Body of pancreas (tissue), 4 donors: ENCODE results near the gene CACNA1C. TPM values are rescaled to one million over a fixed set of nuclear protein-coding genes. Genes with fewer than 3 reads are reported as not detected.

Source experiments
- ATAC-seq: fragments of 150-250 bp; one replicate; pipeline ENCODE4 v1.9.1; 2016
- DNase-seq, 4 donors: peaks; one replicate each; pipeline ENCODE4 v3.0.0-alpha.2; 2019
- H3K27ac ChIP-seq, 4 donors: fragments of 200-600 bp; sonication (generic); 1 replicate in 3 of 4; 2 replicates in 1 of 4; pipeline versions ENCODE4 v1.5.1 to v1.6.1; 2016 to 2019; ENCODE audit warnings: mild to moderate bottlenecking in 1 of 4, mixed read lengths in 1 of 4, moderate library complexity in 1 of 4
- H3K27me3 ChIP-seq, 2 donors: fragments of 200-600 bp; sonication (generic); one replicate each; pipeline ENCODE4 v1.6.0; 2016; ENCODE audit warnings: mild to moderate bottlenecking in 1 of 2
- H3K36me3 ChIP-seq, 2 donors: fragments of 200-600 bp; sonication (generic); replicated peaks in 1 of 2; 2 replicates each; pipeline ENCODE4 v1.5.1; 2016; ENCODE audit warnings: low read depth in 2 of 2; ENCODE audit not compliant: insufficient read depth in 1 of 2
- H3K4me1 ChIP-seq: fragments of 200-600 bp; sonication (generic); one replicate; pipeline ENCODE4 v1.6.0; 2016
- H3K4me3 ChIP-seq, 2 donors: fragments of 200-600 bp; sonication (generic); 1 replicate in 1 of 2; 2 replicates in 1 of 2; pipeline ENCODE4 v1.5.1; 2016 to 2019
- H3K9me3 ChIP-seq, 3 donors: fragments of 200-600 bp; sonication (generic); 1 replicate in 2 of 3; 2 replicates in 1 of 3; pipeline ENCODE4 v1.5.1; 2016
- CTCF ChIP-seq, 7 experiments: fragments of 450-650 bp in 4 of 7; fragments of 200-600 bp in 3 of 7; sonication (generic) in 3 of 7; IDR thresholded peaks; one replicate each; pipeline ENCODE4 v1.5.1; 2016 to 2019; ENCODE audit warnings: antibody characterized with exemption in 7 of 7
- POLR2A ChIP-seq, 3 donors: fragments of 450-650 bp; IDR thresholded peaks; one replicate each; pipeline ENCODE4 v1.6.1; 2016; ENCODE audit warnings: antibody characterized with exemption in 3 of 3, mild to moderate bottlenecking in 2 of 3
- WGBS, 2 donors: methylation state at CpG; one replicate each; pipeline ENCODE4 v1.1.5; 2017; 5-methylcytosine and 5-hydroxymethylcytosine counted together
- intact Hi-C: fragments of 100-400 bp; cut with DNase I; formaldehyde crosslinking; loops from one replicate; pipeline ENCODE4 v1.15.1; 2023
- total RNA-seq, 2 donors: library from RNA; depleted of rRNA; stranded (reverse); fragments of >200 nt; gene quantifications; one replicate each; pipeline ENCODE4 v1.1.0, GENCODE V29; 2016

CACNA1C gene
- total RNA-seq, 2 donors from 2014 or later = 2.3 to 4.4 TPM

- H3K27me3 ChIP-seq = no peaks in the 10 kb centered on the region
- no peaks in the 10 kb centered on the region for H3K4me1 ChIP-seq
- 81% methylated on average over 4 of the region's 4 CpGs for WGBS, 2 donors
- no peak overlapping the region for H3K4me3 ChIP-seq
- no peaks in the 10 kb centered on the region for H3K9me3 ChIP-seq
- no peak for TF ChIP-seq POLR2A (IDR thresholded peaks at IDR 0.05)
- no peak for TF ChIP-seq CTCF (IDR thresholded peaks at IDR 0.05)
- intact Hi-C loops = no loop called here
- H3K36me3 ChIP-seq = no peaks in the 10 kb centered on the region
- DNase-seq = no peak
- H3K27ac ChIP-seq = peak overlapping the region in 1 of 4 donors; percentile 43
- no peak for ATAC-seq
Observed at GRCh38 chr12:2014231-2014630, 38.6 kb upstream of the CACNA1C start.

DNA sequence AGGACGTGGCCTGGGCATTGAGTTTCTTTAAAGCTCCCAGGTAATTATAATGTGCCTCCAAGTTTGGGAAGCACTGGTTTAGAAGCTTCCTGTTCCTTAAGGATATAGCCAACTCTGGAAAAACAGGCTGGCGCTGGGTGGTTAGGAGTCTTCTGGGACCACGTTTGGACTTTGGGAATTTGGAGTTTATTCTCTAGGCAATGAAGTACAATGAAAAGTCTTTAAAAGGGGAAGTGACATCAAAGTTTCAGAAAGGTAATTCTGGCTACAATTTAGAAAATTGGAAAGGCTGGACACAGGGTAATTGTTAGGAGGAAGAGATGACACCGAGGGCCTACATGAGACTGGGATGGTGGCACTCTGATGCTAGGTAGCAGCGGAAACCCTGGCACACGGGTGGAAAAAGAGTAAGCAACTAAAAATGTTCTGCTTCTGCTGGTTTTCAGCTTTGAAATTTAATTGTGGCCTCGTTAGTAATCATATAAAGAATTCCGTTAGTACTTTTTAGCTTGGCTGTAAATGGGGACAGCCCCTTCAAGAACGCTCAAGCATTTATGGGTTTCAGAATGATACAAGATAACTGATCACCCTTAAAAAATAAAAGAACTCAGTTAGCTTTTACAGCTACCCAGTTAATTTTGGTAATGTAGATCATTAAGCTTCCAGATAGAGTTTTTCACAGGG, 35.8 kb upstream of the CACNA1C start:
- 80 to 84% methylated on average over 9 of the region's 9 CpGs for WGBS, 2 donors
- no peaks in the 10 kb centered on the region for H3K36me3 ChIP-seq
- TF ChIP-seq CTCF (IDR thresholded peaks at IDR 0.05) (no peak), POLR2A (IDR thresholded peaks at IDR 0.05) (no peak)
- intact Hi-C loops = no loop called here
- no peak for DNase-seq
- no peaks in the 10 kb centered on the region for H3K4me1 ChIP-seq
- H3K27ac ChIP-seq = no peak overlapping the region
- H3K9me3 ChIP-seq = no peaks in the 10 kb centered on the region
- no peak for ATAC-seq
- no peaks in the 10 kb centered on the region for H3K27me3 ChIP-seq
- H3K4me3 ChIP-seq = no peak overlapping the region

DNA sequence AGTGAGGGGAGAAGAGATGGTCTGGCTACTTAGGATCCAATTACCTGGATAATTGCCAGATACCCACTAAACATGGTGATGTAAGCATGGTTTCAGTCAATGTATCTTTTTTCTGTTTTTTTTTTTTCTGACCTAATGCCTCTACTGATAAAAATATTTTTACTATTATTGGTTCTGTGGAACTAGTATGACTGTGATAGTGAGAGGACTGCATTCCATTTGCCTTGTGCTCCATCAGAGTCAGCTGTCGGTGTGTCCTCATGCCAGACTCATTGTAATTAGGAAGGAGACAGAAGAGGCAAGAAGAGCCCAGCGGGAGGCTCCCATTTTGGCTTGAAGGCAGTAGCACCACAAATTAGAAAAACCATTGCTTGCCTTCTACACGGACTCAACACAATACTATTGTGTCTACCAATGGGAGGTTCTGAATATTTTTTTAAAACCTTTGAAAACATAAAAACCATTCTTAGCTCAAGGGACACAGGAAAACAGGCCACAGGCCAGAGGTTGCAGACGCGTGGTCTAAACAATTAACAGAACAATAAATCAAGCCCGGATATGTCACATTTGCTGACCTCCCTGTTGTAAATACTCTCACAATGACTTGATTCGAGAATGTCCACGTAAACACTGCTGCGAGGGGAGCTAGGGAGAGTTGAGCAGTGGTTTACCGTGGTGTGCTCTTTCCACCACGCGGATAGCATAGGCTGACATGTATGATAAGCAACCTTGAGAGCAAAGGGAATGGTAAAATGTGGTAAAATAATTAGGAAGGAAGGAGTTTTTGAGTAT, 35.0 kb upstream of the CACNA1C start:
- intact Hi-C loops = no loop called here
- Histone ChIP-seq H3K4me3 (no peak overlapping the region), H3K9me3 (no peaks in the 10 kb centered on the region), H3K27me3 (no peaks in the 10 kb centered on the region), H3K27ac (no peak overlapping the region), H3K4me1 (no peaks in the 10 kb centered on the region), H3K36me3 (no peaks in the 10 kb centered on the region)
- ATAC-seq (no peak), DNase-seq (no peak)
- WGBS, 2 donors = 57 to 69% methylated on average over 12 of the region's 12 CpGs
- TF ChIP-seq POLR2A (IDR thresholded peaks at IDR 0.05) (no peak), CTCF (IDR thresholded peaks at IDR 0.05) (no peak)

DNA sequence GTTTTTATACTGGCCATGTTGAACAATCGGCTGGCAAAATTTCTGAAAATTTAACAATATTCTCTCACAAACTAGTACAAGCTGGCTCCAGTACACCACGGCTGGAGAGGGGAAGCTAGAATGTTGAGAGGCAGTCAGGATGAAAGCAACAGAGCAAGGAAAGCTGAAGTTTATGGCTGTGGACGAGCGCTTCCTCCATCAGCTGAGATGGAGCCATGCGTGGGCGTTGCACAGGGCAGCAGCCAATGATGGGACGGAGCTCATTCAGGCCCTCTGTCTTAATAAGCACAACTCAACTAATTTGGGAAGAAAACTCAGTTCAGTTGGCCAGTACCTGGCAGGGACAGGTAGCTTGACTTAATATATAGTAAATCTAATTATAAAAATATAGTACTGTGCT, 34.4 kb upstream of the CACNA1C start:
- Histone ChIP-seq H3K4me1 (no peaks in the 10 kb centered on the region), H3K36me3 (no peaks in the 10 kb centered on the region), H3K27me3 (no peaks in the 10 kb centered on the region), H3K4me3 (no peak overlapping the region), H3K27ac (no peak overlapping the region), H3K9me3 (no peaks in the 10 kb centered on the region)
- TF ChIP-seq POLR2A (IDR thresholded peaks at IDR 0.05) = no peak
- no peak for TF ChIP-seq CTCF (IDR thresholded peaks at IDR 0.05)
- DNase-seq = no peak
- intact Hi-C loops = no loop called here
- ATAC-seq = no peak
- WGBS, 2 donors = 80 to 83% methylated on average over 7 of the region's 7 CpGs
